GM12873 (cell line): Measurements from ENCODE around the gene GPC5.

Experiments used
- CTCF ChIP-seq: IDR thresholded peaks from 2 replicates; pipeline ENCODE4 v1.5.1; 2012; ENCODE audit warnings: low read depth, mild to moderate bottlenecking, moderate library complexity, low read length, control low read depth; ENCODE audit not compliant: insufficient read depth; ENCODE audit errors: missing control alignments

The GPC5 gene

GRCh38 chr13:92833071-92833470 lies 1434.7 kb downstream of the GPC5 start:
- TF ChIP-seq CTCF = no peak

- no peak for TF ChIP-seq CTCF
Observed at GRCh38 chr13:92836171-92836570, 1437.8 kb downstream of the GPC5 start.

- TF ChIP-seq CTCF = no peak
Observed at GRCh38 chr13:92838786-92839185, 1440.4 kb downstream of the GPC5 start.

GRCh38 chr13:92842145-92842544 lies 1443.7 kb downstream of the GPC5 start:
- TF ChIP-seq CTCF = no peak

- TF ChIP-seq CTCF = no peak
Observed at GRCh38 chr13:92843549-92843948, 1445.1 kb downstream of the GPC5 start.

GRCh38 chr13:92849381-92849780 lies 1451.0 kb downstream of the GPC5 start:
- TF ChIP-seq CTCF = no peak

GRCh38 chr13:92864584-92865284 lies 1466.3 kb downstream of the GPC5 start:
- no peak for TF ChIP-seq CTCF
